GM18868 (cell line): ENCODE results near the gene CYS1.
"Not testable (repeated sequence)": the region's sequence is repeated elsewhere in the genome, so short reads cannot be mapped to it uniquely, and the experiment has no call there.

Source experiments
- ATAC-seq: cut with Tn5 transposase; IDR thresholded peaks from one replicate; pipeline ENCODE4 v1.9.1; 2021; ENCODE audit warnings: mild to moderate bottlenecking, moderate library complexity; ENCODE audit not compliant: unreplicated experiment

The CYS1 gene

GRCh38 chr2:10016001-10016801 is 64.0 kb downstream of the CYS1 start:
- ATAC-seq = no peak

GRCh38 chr2:10015376-10015989 is 64.7 kb downstream of the CYS1 start:
- ATAC-seq = not testable (repeated sequence)

- no peak for ATAC-seq
Observed at GRCh38 chr2:10014418-10015190, 65.6 kb downstream of the CYS1 start.

- ATAC-seq = not testable (repeated sequence)
Observed at GRCh38 chr2:10013651-10014417, 66.4 kb downstream of the CYS1 start.

GRCh38 chr2:10012963-10013461 is 67.2 kb downstream of the CYS1 start:
- ATAC-seq = no peak

GRCh38 chr2:10012366-10012962 is 67.7 kb downstream of the CYS1 start:
- not testable (repeated sequence) for ATAC-seq

GRCh38 chr2:10011606-10012325 is 68.4 kb downstream of the CYS1 start:
- not testable (repeated sequence) for ATAC-seq

- not testable (repeated sequence) for ATAC-seq
Observed at GRCh38 chr2:10010861-10011605, 69.2 kb downstream of the CYS1 start.

- ATAC-seq = no peak
Observed at GRCh38 chr2:10009811-10010781, 70.1 kb downstream of the CYS1 start.

- no peak for ATAC-seq
Observed at GRCh38 chr2:10009271-10009810, 70.9 kb downstream of the CYS1 start.

GRCh38 chr2:10008809-10009176 is 71.4 kb downstream of the CYS1 start:
- no peak for ATAC-seq

GRCh38 chr2:10007921-10008808 is 72.0 kb downstream of the CYS1 start:
- ATAC-seq = no peak

- ATAC-seq = no peak
Observed at GRCh38 chr2:10007435-10007834, 72.8 kb downstream of the CYS1 start.
